Uterus (tissue), 2 donors: ENCODE measurements around the gene KIF18A.

Experiments used
- POLR2A ChIP-seq, 2 donors: fragments of 450-650 bp; IDR thresholded peaks; one replicate each; pipeline ENCODE4 v1.6.1; 2016; ENCODE audit warnings: antibody characterized with exemption in 2 of 2, mild to moderate bottlenecking in 1 of 2, moderate library complexity in 1 of 2
- TF ChIP-seq, protein P1 (sequence below), 4 experiments: fragments of 200-600 bp in 2 of 4; fragments of 450-650 bp in 2 of 4; sonication (generic) in 2 of 4; IDR thresholded peaks; one replicate each; pipeline ENCODE4 v1.5.1; 2016 to 2019; ENCODE audit warnings: antibody characterized with exemption in 4 of 4, mild to moderate bottlenecking in 2 of 4, moderate library complexity in 1 of 4

DNA sequence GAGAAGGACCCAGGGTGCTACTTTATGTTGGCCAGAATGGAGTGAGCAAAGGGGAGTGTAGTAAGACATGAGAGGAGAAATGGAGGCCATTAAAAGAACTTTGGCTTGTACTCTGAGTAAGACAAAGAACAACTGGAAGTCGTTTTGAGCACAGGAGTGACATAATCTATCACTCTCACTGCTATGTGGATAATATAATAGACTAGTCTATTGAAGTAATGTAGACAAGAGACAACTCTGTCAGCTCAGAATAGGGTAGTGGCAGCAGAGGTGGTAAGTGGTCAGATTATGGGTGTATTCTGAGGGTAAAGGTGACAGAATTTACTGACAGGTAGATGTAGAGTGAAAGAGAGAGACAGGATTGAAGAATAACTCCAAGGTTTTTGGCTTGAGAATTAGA is 8.2 kb downstream of the KIF18A start:
- TF ChIP-seq POLR2A (IDR thresholded peaks at IDR 0.05) = no peak
- TF ChIP-seq, protein P1, sequence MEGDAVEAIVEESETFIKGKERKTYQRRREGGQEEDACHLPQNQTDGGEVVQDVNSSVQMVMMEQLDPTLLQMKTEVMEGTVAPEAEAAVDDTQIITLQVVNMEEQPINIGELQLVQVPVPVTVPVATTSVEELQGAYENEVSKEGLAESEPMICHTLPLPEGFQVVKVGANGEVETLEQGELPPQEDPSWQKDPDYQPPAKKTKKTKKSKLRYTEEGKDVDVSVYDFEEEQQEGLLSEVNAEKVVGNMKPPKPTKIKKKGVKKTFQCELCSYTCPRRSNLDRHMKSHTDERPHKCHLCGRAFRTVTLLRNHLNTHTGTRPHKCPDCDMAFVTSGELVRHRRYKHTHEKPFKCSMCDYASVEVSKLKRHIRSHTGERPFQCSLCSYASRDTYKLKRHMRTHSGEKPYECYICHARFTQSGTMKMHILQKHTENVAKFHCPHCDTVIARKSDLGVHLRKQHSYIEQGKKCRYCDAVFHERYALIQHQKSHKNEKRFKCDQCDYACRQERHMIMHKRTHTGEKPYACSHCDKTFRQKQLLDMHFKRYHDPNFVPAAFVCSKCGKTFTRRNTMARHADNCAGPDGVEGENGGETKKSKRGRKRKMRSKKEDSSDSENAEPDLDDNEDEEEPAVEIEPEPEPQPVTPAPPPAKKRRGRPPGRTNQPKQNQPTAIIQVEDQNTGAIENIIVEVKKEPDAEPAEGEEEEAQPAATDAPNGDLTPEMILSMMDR (IDR thresholded peaks at IDR 0.05) = no peak
